ENCODE data around the gene GORASP1.

DNA sequence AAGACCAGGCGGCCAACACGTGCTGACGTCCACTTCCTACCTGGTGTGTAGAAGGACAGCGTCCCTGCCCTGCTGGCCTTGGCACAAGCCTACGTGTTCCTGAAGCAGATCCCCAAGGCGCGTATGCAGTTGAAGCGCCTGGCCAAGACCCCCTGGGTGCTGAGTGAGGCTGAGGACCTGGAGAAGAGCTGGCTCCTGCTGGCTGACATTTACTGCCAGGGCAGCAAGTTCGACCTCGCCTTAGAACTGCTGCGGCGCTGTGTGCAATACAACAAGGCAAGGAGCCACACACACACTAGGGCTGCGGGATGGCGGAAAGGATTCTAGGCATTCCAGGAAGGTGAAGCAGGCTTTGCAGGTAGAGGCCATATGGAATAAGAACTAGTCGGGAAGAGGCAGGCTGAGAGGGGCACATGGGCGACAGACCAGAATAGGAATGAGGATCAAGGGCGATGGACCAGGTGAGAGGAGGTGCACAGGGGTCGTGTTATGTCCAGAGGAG lies 30.1 kb upstream of the GORASP1 start:
- TF ChIP-seq, protein P1, sequence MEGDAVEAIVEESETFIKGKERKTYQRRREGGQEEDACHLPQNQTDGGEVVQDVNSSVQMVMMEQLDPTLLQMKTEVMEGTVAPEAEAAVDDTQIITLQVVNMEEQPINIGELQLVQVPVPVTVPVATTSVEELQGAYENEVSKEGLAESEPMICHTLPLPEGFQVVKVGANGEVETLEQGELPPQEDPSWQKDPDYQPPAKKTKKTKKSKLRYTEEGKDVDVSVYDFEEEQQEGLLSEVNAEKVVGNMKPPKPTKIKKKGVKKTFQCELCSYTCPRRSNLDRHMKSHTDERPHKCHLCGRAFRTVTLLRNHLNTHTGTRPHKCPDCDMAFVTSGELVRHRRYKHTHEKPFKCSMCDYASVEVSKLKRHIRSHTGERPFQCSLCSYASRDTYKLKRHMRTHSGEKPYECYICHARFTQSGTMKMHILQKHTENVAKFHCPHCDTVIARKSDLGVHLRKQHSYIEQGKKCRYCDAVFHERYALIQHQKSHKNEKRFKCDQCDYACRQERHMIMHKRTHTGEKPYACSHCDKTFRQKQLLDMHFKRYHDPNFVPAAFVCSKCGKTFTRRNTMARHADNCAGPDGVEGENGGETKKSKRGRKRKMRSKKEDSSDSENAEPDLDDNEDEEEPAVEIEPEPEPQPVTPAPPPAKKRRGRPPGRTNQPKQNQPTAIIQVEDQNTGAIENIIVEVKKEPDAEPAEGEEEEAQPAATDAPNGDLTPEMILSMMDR (IDR thresholded peaks at IDR 0.05 in 8 of 11, conservative IDR thresholded peaks at IDR 0.05 in 3 of 11): no peak
- no peak for TF ChIP-seq POLR2A (IDR thresholded peaks at IDR 0.05)

Measured in spleen (tissue), 7 donors.